Measurements from ENCODE around the gene POFUT2. TPM values are rescaled to one million over a fixed set of nuclear protein-coding genes. Genes with fewer than 3 reads are reported as not detected.

Gene POFUT2
- total RNA-seq, 2 experiments from 2014 or later, result 11.7 to 12.4 TPM

- ChIA-PET POLR2A (no interaction called here), CTCF (no interaction called here)
- ATAC-seq (no peak), DNase-seq (no peak)
- intact Hi-C loops (cut with micrococcal nuclease), result no loop called here
- Mint-ChIP-seq H3K27ac (no peak overlapping the region), H3K9me3 (peaks cover 11% of the 10 kb centered on the region), H3K4me3 (no peak overlapping the region), H3K36me3 (ENCODE audit: low read depth) (peaks cover 28% of the 10 kb centered on the region), H3K27me3 (no peaks in the 10 kb centered on the region), H3K4me1 (ENCODE audit: low read depth) (peaks cover 9% of the 10 kb centered on the region)
- no peak for TF ChIP-seq CTCF (IDR thresholded peaks at IDR 0.05)
Measured at GRCh38 chr21:45220714-45221490, 66.8 kb downstream of the POFUT2 start.

- ATAC-seq (no peak), DNase-seq (no peak)
- no peak for TF ChIP-seq CTCF (IDR thresholded peaks at IDR 0.05)
- Mint-ChIP-seq H3K4me1 (ENCODE audit: low read depth) (peaks cover 6% of the 10 kb centered on the region), H3K4me3 (no peak overlapping the region), H3K27me3 (no peaks in the 10 kb centered on the region), H3K27ac (no peak overlapping the region), H3K9me3 (peaks cover 11% of the 10 kb centered on the region), H3K36me3 (ENCODE audit: low read depth) (peaks cover 28% of the 10 kb centered on the region)
- POLR2A ChIA-PET, result no interaction called here
- CTCF ChIA-PET, result no interaction called here
- intact Hi-C loops (cut with micrococcal nuclease), result no loop called here
Measured at GRCh38 chr21:45220071-45220481, 67.6 kb downstream of the POFUT2 start.

GRCh38 chr21:45219517-45219916 is 68.2 kb downstream of the POFUT2 start:
- CTCF ChIA-PET, result no interaction called here
- ATAC-seq (no peak), DNase-seq (no peak)
- no peak for TF ChIP-seq CTCF (IDR thresholded peaks at IDR 0.05)
- POLR2A ChIA-PET, result no interaction called here
- peaks cover 11% of the 10 kb centered on the region for H3K9me3 Mint-ChIP-seq
- no peak overlapping the region for H3K4me3 Mint-ChIP-seq
- H3K27me3 Mint-ChIP-seq, result no peaks in the 10 kb centered on the region
- H3K27ac Mint-ChIP-seq, result no peak overlapping the region
- H3K36me3 Mint-ChIP-seq (ENCODE audit: low read depth), result peaks cover 28% of the 10 kb centered on the region
- intact Hi-C loops (cut with micrococcal nuclease), result no loop called here
- peaks cover 3% of the 10 kb centered on the region for H3K4me1 Mint-ChIP-seq (ENCODE audit: low read depth)

GRCh38 chr21:45217010-45217409 is 70.7 kb downstream of the POFUT2 start:
- no peaks in the 10 kb centered on the region for H3K27me3 Mint-ChIP-seq
- no peak overlapping the region for H3K4me3 Mint-ChIP-seq
- H3K27ac Mint-ChIP-seq, result no peak overlapping the region
- H3K9me3 Mint-ChIP-seq, result peaks cover 11% of the 10 kb centered on the region
- intact Hi-C loops (cut with micrococcal nuclease), result no loop called here
- no peak for ATAC-seq
- no peak for DNase-seq
- CTCF ChIA-PET, result no interaction called here
- peaks cover 33% of the 10 kb centered on the region for H3K36me3 Mint-ChIP-seq (ENCODE audit: low read depth)
- H3K4me1 Mint-ChIP-seq (ENCODE audit: low read depth), result no peaks in the 10 kb centered on the region
- TF ChIP-seq CTCF (IDR thresholded peaks at IDR 0.05), result no peak
- POLR2A ChIA-PET, result interaction anchor here (0.9 kb wide), 1 partner anchor 289 kb away, joined by 3 read pairs; no protein-coding TSS in a partner anchor

GRCh38 chr21:45215213-45215612 is 72.5 kb downstream of the POFUT2 start:
- H3K9me3 Mint-ChIP-seq, result peaks cover 11% of the 10 kb centered on the region
- H3K36me3 Mint-ChIP-seq (ENCODE audit: low read depth), result peaks cover 37% of the 10 kb centered on the region
- TF ChIP-seq CTCF (IDR thresholded peaks at IDR 0.05), result no peak
- POLR2A ChIA-PET, result no interaction called here
- no peak overlapping the region for H3K4me3 Mint-ChIP-seq
- CTCF ChIA-PET, result no interaction called here
- H3K27me3 Mint-ChIP-seq, result no peaks in the 10 kb centered on the region
- ATAC-seq (no peak), DNase-seq (no peak)
- intact Hi-C loops (cut with micrococcal nuclease), result no loop called here
- no peaks in the 10 kb centered on the region for H3K4me1 Mint-ChIP-seq (ENCODE audit: low read depth)
- no peak overlapping the region for H3K27ac Mint-ChIP-seq

Other genes starting within 250 kb of the POFUT2 start
- gene ADARB1, start 213.3 kb downstream of the POFUT2 start, total RNA-seq, result 10 to 100 TPM; 36.2 to 37.1 TPM
- gene COL18A1, start 117.3 kb upstream of the POFUT2 start, total RNA-seq, result 1 to 10 TPM; 9.4 to 9.7 TPM